K562 (cell line): ENCODE results near the gene OPTN. TPM values are rescaled to one million over a fixed set of nuclear protein-coding genes. Genes with fewer than 3 reads are reported as not detected.

Experiments used
- ATAC-seq: fragments of 200-7000 bp; cut with Tn5 transposase; 3 replicates; pipeline ENCODE4 v1.9.1; 2020; ENCODE audit warnings: moderate library complexity
- BruUV-seq: library from RNA; stranded (reverse); fragments of 400-500 nt; replicated peaks from 2 replicates; lab custom pipeline; 2021; lab: Mats Ljungman, UMichigan
- CTCF ChIA-PET: fragments of 300-600 bp; formaldehyde crosslinking; extraction: SDS; loops from one replicate; lab custom pipeline; 2021; ENCODE audit warnings: low intra/inter-chr PET ratio; lab: Yijun Ruan, JAX
- POLR2A ChIA-PET: fragments of 300-600, 350-650 bp; sonication (Branson Sonifier 250); formaldehyde crosslinking; extraction: SDS; loops from one replicate; lab custom pipeline; 2021; ENCODE audit warnings: antibody characterized with exemption, inconsistent platforms; lab: Yijun Ruan, JAX
- DNase-seq, 4 experiments: peaks; one replicate each; pipeline versions ENCODE4 v3.0.0 to v3.0.0-alpha.2; 2011 to 2018; ENCODE audit warnings: low spot score in 3 of 4, mixed read lengths in 3 of 4; ENCODE audit errors: extremely low read depth in 1 of 4
- FAIRE-seq: peaks from 2 replicates; lab custom pipeline; 2011; peaks lifted over from hg19 to GRCh38; lab: Jason Lieb, UNC
- H2AFZ ChIP-seq: 2 replicates; pipeline ENCODE4 v1.6.0; 2011; ENCODE audit warnings: low read depth, low read length, control low read depth, inconsistent platforms
- H3K27ac ChIP-seq: fragments of 200-600 bp; 3 replicates; pipeline ENCODE4 v1.8.0; 2011; ENCODE audit warnings: low read depth, mild to moderate bottlenecking, control low read depth, inconsistent platforms, low read length, moderate library complexity, mixed read lengths; ENCODE audit errors: extremely low read depth
- H3K27me3 ChIP-seq, 2 experiments: fragments of 300-600 bp in 1 of 2; 2 replicates in 1 of 2; 3 replicates in 1 of 2; pipeline versions ENCODE4 v1.6.0 to v1.8.0; 2011; ENCODE audit warnings: inconsistent platforms in 2 of 2, low read length in 2 of 2, mild to moderate bottlenecking in 1 of 2, mixed read lengths in 1 of 2, moderate library complexity in 1 of 2; ENCODE audit not compliant: control insufficient read depth in 2 of 2, insufficient read depth in 2 of 2
- H3K36me3 ChIP-seq: fragments of 300-600 bp; 3 replicates; pipeline ENCODE4 v1.8.0; 2011; ENCODE audit warnings: mild to moderate bottlenecking, low read length, inconsistent platforms; ENCODE audit not compliant: control insufficient read depth, insufficient read depth
- H3K4me1 ChIP-seq, 2 experiments: fragments of 200-600 bp in 1 of 2; replicated peaks in 1 of 2; 2 replicates in 1 of 2; 3 replicates in 1 of 2; pipeline versions ENCODE4 v1.5.1 to v1.8.0; 2011; ENCODE audit warnings: inconsistent platforms in 2 of 2, low read length in 2 of 2, mild to moderate bottlenecking in 1 of 2, mixed read lengths in 1 of 2, moderate library complexity in 1 of 2; ENCODE audit not compliant: control insufficient read depth in 2 of 2, insufficient read depth in 2 of 2
- H3K4me2 ChIP-seq: 2 replicates; pipeline ENCODE4 v1.6.1; 2011; ENCODE audit warnings: low read length, control low read depth, inconsistent platforms, mixed read lengths; ENCODE audit not compliant: insufficient read depth
- H3K4me3 ChIP-seq: fragments of 200-600 bp; sonication (generic), shearing (Covaris generic); 2 replicates; pipeline ENCODE4 v1.5.1; 2016; ENCODE audit warnings: control low read depth, inconsistent platforms
- H3K79me2 ChIP-seq: fragments of 200-600 bp; 3 replicates; pipeline ENCODE4 v1.8.0; 2011; ENCODE audit warnings: low read length, inconsistent platforms; ENCODE audit not compliant: control insufficient read depth, insufficient read depth
- H3K9ac ChIP-seq, 2 experiments: 2 replicates each; pipeline versions ENCODE4 v1.6.0 to v1.6.1; 2011; ENCODE audit warnings: low read depth in 2 of 2, low read length in 2 of 2, control low read depth in 1 of 2, inconsistent platforms in 1 of 2, mild to moderate bottlenecking in 1 of 2, mixed read lengths in 1 of 2; ENCODE audit not compliant: insufficient read depth in 1 of 2
- H3K9me1 ChIP-seq: one replicate; pipeline ENCODE4 v1.6.0; 2011; ENCODE audit warnings: inconsistent platforms, mild to moderate bottlenecking, low read length, moderate library complexity; ENCODE audit not compliant: control insufficient read depth, insufficient read depth
- H3K9me3 ChIP-seq: replicated peaks from 2 replicates; pipeline ENCODE4 v1.5.1; 2011; ENCODE audit warnings: low read depth, low read length, inconsistent platforms; ENCODE audit not compliant: control insufficient read depth, insufficient read depth
- H4K20me1 ChIP-seq: replicated peaks from 2 replicates; pipeline ENCODE4 v1.6.1; 2011; ENCODE audit warnings: low read length, inconsistent platforms, mixed read lengths; ENCODE audit not compliant: control insufficient read depth, insufficient read depth
- CAMTA2 ChIP-seq: fragments of 250-450 bp; sonication (Bioruptor Pico); conservative IDR thresholded peaks from 2 replicates; pipeline ENCODE4 v1.5.1; 2022
- EGR1 ChIP-seq: fragments of 450-650 bp; conservative IDR thresholded peaks from 2 replicates; pipeline ENCODE4 v1.6.1; 2017; ENCODE audit warnings: mild to moderate bottlenecking
- EP300 ChIP-seq: IDR thresholded peaks from 2 replicates; pipeline ENCODE4 v1.6.1; 2012; ENCODE audit warnings: low read length, improper control_type of control experiment
- JUND ChIP-seq, 2 experiments: IDR thresholded peaks; 2 replicates in 1 of 2; 3 replicates in 1 of 2; pipeline ENCODE4 v1.6.1; 2011; ENCODE audit warnings: borderline replicate concordance in 2 of 2, low read depth in 2 of 2, low read length in 2 of 2, improper control_type of control experiment in 1 of 2, missing biosample characterization in 1 of 2, missing genetic modification characterization in 1 of 2, missing genetic modification reagents in 1 of 2
- KDM1A ChIP-seq, 2 experiments: fragments of 450-650 bp; IDR thresholded peaks; 2 replicates each; pipeline ENCODE4 v1.6.1; 2016; ENCODE audit warnings: mild to moderate bottlenecking in 2 of 2
- SMC3 ChIP-seq: conservative IDR thresholded peaks from 2 replicates; pipeline ENCODE4 v1.6.1; 2011; ENCODE audit warnings: low read depth, low read length, improper control_type of control experiment; ENCODE audit not compliant: insufficient read depth
- ZFP36 ChIP-seq: fragments of 150-350 bp; IDR thresholded peaks from 2 replicates; pipeline ENCODE4 v1.6.1; 2018; ENCODE audit warnings: low read length, low read depth; ENCODE audit not compliant: partially characterized antibody
- WGBS: fragments of 100-300 bp; shearing (Covaris generic); methylation state at CpG from one replicate; pipeline ENCODE4 v1.1.6; 2016; ENCODE audit warnings: low coverage, mixed read lengths; ENCODE audit not compliant: insufficient coverage; ENCODE audit errors: missing lambda C conversion rate; 5-methylcytosine and 5-hydroxymethylcytosine counted together
- in situ Hi-C: fragments of 300-500 bp; cut with MboI; formaldehyde crosslinking; loops from 4 replicates; pipeline ENCODE4 v1.15.0; 2018; ENCODE audit warnings: inconsistent platforms, mixed read lengths
- intact Hi-C: fragments of 100-400 bp; cut with micrococcal nuclease; formaldehyde crosslinking; loops from 2 replicates; pipeline ENCODE4 v1.14.2; 2022
- polyA plus RNA-seq, 8 experiments: library from polyadenylated mRNA; depleted of rRNA in 4 of 8; stranded (reverse) in 5 of 8; unstranded in 3 of 8; fragments of >200 nt; fragmentation: Nextera tagmentation in 2 of 8; fragmentation: Illumina TruSeq in 1 of 8; extraction: Ambion mirVana in 2 of 8; extraction: Trizol in 1 of 8; gene quantifications; 2 replicates each; pipeline versions ENCODE4 v1.2.1 to v1.2.3, GENCODE V29; 2011 to 2014; ENCODE audit warnings: inconsistent platforms in 1 of 8, missing spikeins in 1 of 8
- total RNA-seq, 7 experiments: library from RNA; depleted of rRNA in 6 of 7; stranded (reverse); fragments of >200 nt in 6 of 7; fragmentation: Illumina TruSeq in 2 of 7; extraction: Trizol in 2 of 7; gene quantifications; 2 replicates each; pipeline versions ENCODE4 v1.2.1 to v1.2.3, GENCODE V29; 2011 to 2021; ENCODE audit warnings: low replicate concordance in 1 of 7
- TF ChIP-seq, protein P1 (sequence below), 3 experiments: IDR thresholded peaks in 2 of 3; conservative IDR thresholded peaks in 1 of 3; 2 replicates each; pipeline ENCODE4 v1.5.1; 2011 to 2012; ENCODE audit warnings: low read length in 3 of 3, mild to moderate bottlenecking in 3 of 3, control low read depth in 2 of 3, improper control_type of control experiment in 1 of 3, inconsistent platforms in 1 of 3, low read depth in 1 of 3, mixed read lengths in 1 of 3, moderate library complexity in 1 of 3; ENCODE audit not compliant: insufficient read depth in 2 of 3
- TF ChIP-seq, protein P2 (sequence below), 2 experiments: fragments of 450-650 bp; formaldehyde crosslinking in 1 of 2; IDR thresholded peaks; 2 replicates each; pipeline versions ENCODE4 v1.4.0 to v1.6.1; 2014 to 2020; ENCODE audit warnings: mild to moderate bottlenecking in 2 of 2, borderline replicate concordance in 1 of 2, low read depth in 1 of 2

The OPTN gene
- total and polyA plus RNA-seq, 9 of the 15 experiments (the other 6 are each of a cell fraction or from before 2014, with no cell fraction given) = 2.2 to 6.8 (median 5.0) TPM

DNA sequence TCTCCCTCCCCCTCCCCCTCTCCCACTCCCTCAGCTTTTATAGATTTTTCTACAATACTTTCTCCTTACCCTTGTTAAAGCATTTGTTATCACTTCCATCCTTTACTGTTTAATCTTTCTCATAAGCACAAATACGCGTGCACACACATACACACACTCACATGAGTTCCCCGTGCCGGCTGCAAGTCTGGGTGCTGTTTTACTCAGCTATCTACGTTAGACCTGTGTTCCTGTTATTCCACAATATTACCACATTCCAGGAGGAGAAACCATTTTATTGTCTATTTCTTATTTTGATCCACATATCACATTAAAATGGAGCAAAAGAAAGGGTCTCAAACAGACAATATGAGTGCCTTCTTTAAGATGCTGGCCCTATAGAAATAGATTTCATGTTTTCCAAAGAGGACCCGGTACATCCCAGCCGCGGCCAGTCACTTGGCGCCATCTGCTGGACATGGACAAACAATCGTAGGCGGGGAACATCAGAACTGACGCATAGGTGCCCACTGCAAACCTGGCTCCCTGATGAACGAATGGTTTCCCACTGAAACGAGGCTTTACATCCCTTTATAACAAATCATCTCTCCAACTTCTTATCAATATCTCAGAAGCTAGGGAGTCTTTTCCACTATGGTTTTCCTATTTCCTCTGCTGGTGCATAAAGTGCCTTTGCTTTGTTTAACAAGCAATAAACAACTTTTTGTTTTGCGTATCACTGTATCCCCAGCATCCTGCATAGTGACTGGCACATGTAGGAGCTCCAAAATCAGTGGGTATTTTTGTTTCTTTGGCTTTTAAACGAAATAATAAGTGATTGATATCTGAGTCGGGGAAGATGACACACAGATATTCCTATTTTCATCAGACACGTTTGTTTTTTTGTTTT lies 25.2 kb upstream of the OPTN start:
- BruUV-seq = no TSS peak
- CTCF ChIA-PET = interaction anchor here (0.7 to 1.3 kb wide), 3 partner anchors 292 to 364 kb away, joined by 4 read pairs; no protein-coding TSS in a partner anchor
- peak; percentile 85 for FAIRE-seq
- TF ChIP-seq EP300 (no peak), ZFP36 (no peak), JUND (IDR thresholded peaks at IDR 0.05; ENCODE audit: borderline replicate concordance, low read depth, low read length) (0 out of 2 replicates have a peak, but pooled peaks have one; percentile 36), JUND (tag; IDR thresholded peaks at IDR 0.05; ENCODE audit: borderline replicate concordance, low read depth, low read length) (no peak), EGR1 (peak; percentile 53), KDM1A (IDR thresholded peaks at IDR 0.05) (0 out of 4 replicates have a peak, but pooled peaks of 1 of the 2 experiments have one; percentile 40), CAMTA2 (CRISPR knock-in tag) (no peak), SMC3 (peak; percentile 76)
- TF ChIP-seq, protein P1, sequence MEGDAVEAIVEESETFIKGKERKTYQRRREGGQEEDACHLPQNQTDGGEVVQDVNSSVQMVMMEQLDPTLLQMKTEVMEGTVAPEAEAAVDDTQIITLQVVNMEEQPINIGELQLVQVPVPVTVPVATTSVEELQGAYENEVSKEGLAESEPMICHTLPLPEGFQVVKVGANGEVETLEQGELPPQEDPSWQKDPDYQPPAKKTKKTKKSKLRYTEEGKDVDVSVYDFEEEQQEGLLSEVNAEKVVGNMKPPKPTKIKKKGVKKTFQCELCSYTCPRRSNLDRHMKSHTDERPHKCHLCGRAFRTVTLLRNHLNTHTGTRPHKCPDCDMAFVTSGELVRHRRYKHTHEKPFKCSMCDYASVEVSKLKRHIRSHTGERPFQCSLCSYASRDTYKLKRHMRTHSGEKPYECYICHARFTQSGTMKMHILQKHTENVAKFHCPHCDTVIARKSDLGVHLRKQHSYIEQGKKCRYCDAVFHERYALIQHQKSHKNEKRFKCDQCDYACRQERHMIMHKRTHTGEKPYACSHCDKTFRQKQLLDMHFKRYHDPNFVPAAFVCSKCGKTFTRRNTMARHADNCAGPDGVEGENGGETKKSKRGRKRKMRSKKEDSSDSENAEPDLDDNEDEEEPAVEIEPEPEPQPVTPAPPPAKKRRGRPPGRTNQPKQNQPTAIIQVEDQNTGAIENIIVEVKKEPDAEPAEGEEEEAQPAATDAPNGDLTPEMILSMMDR (IDR thresholded peaks at IDR 0.05 in 2 of 3, conservative IDR thresholded peaks at IDR 0.05 in 1 of 3; ENCODE audit: insufficient read depth in 2 of 3, low read depth in 1 of 3, low read length in 3 of 3) = peak; percentile 85 to 90 (median 88)
- TF ChIP-seq, protein P2, sequence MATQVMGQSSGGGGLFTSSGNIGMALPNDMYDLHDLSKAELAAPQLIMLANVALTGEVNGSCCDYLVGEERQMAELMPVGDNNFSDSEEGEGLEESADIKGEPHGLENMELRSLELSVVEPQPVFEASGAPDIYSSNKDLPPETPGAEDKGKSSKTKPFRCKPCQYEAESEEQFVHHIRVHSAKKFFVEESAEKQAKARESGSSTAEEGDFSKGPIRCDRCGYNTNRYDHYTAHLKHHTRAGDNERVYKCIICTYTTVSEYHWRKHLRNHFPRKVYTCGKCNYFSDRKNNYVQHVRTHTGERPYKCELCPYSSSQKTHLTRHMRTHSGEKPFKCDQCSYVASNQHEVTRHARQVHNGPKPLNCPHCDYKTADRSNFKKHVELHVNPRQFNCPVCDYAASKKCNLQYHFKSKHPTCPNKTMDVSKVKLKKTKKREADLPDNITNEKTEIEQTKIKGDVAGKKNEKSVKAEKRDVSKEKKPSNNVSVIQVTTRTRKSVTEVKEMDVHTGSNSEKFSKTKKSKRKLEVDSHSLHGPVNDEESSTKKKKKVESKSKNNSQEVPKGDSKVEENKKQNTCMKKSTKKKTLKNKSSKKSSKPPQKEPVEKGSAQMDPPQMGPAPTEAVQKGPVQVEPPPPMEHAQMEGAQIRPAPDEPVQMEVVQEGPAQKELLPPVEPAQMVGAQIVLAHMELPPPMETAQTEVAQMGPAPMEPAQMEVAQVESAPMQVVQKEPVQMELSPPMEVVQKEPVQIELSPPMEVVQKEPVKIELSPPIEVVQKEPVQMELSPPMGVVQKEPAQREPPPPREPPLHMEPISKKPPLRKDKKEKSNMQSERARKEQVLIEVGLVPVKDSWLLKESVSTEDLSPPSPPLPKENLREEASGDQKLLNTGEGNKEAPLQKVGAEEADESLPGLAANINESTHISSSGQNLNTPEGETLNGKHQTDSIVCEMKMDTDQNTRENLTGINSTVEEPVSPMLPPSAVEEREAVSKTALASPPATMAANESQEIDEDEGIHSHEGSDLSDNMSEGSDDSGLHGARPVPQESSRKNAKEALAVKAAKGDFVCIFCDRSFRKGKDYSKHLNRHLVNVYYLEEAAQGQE (IDR thresholded peaks at IDR 0.05; ENCODE audit: borderline replicate concordance) = peak; percentile 73
- TF ChIP-seq, protein P2 (CRISPR knock-in tag; IDR thresholded peaks at IDR 0.05; ENCODE audit: low read depth) = no peak

More for the DNA sequence above, 25.2 kb upstream of the OPTN start:
- H3K4me3 ChIP-seq = no peak overlapping the region
- no peak overlapping the region for H3K9ac ChIP-seq
- H2AFZ ChIP-seq = no peak overlapping the region
- POLR2A ChIA-PET = no interaction called here
- 4% methylated on average over 18 of the region's 18 CpGs for WGBS
- no peak overlapping the region for H3K4me2 ChIP-seq
- ATAC-seq (peak; percentile 97), DNase-seq (peak; percentile 71 to 75 (median 74))
- H3K79me2 ChIP-seq = no peaks in the 10 kb centered on the region
- H3K27ac ChIP-seq = no peak overlapping the region
- H3K4me1 ChIP-seq = no peaks in the 10 kb centered on the region
- H4K20me1 ChIP-seq = no peaks in the 10 kb centered on the region
- no peaks in the 10 kb centered on the region; a peak in 2 of 5 replicates for H3K27me3 ChIP-seq
- H3K9me3 ChIP-seq = peaks cover 2% of the 10 kb centered on the region; the same call in 1 of the 2 replicates
- in situ Hi-C loops = loop anchor here (10.0 kb wide), 1 partner anchor 360 kb away; no protein-coding TSS in a partner anchor
- H3K9me1 ChIP-seq = no peaks in the 10 kb centered on the region
- intact Hi-C loops = loop anchor here (5.0 to 10.0 kb wide), 3 partner anchors 170 to 363 kb away; no protein-coding TSS in a partner anchor
- H3K36me3 ChIP-seq = no peaks in the 10 kb centered on the region
